Endodermal cell (in vitro differentiated cells): Measurements from ENCODE around the gene KPNA4. TPM values are rescaled to one million over a fixed set of nuclear protein-coding genes. Genes with fewer than 3 reads are reported as not detected.

Experiments
- DNase-seq: peaks from one replicate; pipeline ENCODE4 v3.0.0-alpha.2; 2017
- H3K27ac ChIP-seq: 2 replicates; pipeline ENCODE4 v1.5.1; 2013; ENCODE audit warnings: mild to moderate bottlenecking, low read depth, low read length, moderate library complexity
- H3K27me3 ChIP-seq: 2 replicates; pipeline ENCODE4 v1.6.1; 2013; ENCODE audit warnings: mild to moderate bottlenecking, low read length, moderate library complexity; ENCODE audit not compliant: insufficient read depth, control insufficient read depth, poor library complexity, severe bottlenecking
- H3K36me3 ChIP-seq: 2 replicates; pipeline ENCODE4 v1.7.0; 2013; ENCODE audit warnings: mild to moderate bottlenecking, low read length, moderate library complexity; ENCODE audit not compliant: control insufficient read depth, insufficient read depth
- H3K4me1 ChIP-seq: one replicate; pipeline ENCODE4 v1.7.0; 2013; ENCODE audit warnings: low read length; ENCODE audit not compliant: control insufficient read depth, insufficient read depth
- H3K4me3 ChIP-seq: 2 replicates; pipeline ENCODE4 v1.5.1; 2013; ENCODE audit warnings: mild to moderate bottlenecking, low read length, moderate library complexity
- H3K9ac ChIP-seq: 2 replicates; pipeline ENCODE4 v1.6.1; 2013; ENCODE audit warnings: mild to moderate bottlenecking, low read length, moderate library complexity; ENCODE audit not compliant: poor library complexity, severe bottlenecking; ENCODE audit errors: extremely low read depth
- H3K9me3 ChIP-seq: 2 replicates; pipeline ENCODE4 v1.6.1; 2013; ENCODE audit warnings: mild to moderate bottlenecking, low read length, moderate library complexity; ENCODE audit not compliant: control insufficient read depth
- H3K27ac Mint-ChIP-seq: 2 replicates; pipeline ENCODE4 v1.8.0; 2020; ENCODE audit warnings: mixed read lengths
- H3K27me3 Mint-ChIP-seq: 2 replicates; pipeline ENCODE4 v1.8.0; 2021; ENCODE audit warnings: mild to moderate bottlenecking, mixed read lengths; ENCODE audit not compliant: insufficient read depth
- H3K36me3 Mint-ChIP-seq: 2 replicates; pipeline ENCODE4 v1.8.0; 2020; ENCODE audit warnings: low read depth, mixed read lengths
- H3K4me1 Mint-ChIP-seq: 2 replicates; pipeline ENCODE4 v1.8.0; 2020; ENCODE audit warnings: mixed read lengths
- H3K4me3 Mint-ChIP-seq: 2 replicates; pipeline ENCODE4 v1.8.0; 2020; ENCODE audit warnings: mild to moderate bottlenecking, moderate library complexity, mixed read lengths
- H3K9me3 Mint-ChIP-seq: 2 replicates; pipeline ENCODE4 v1.8.0; 2020; ENCODE audit warnings: mild to moderate bottlenecking, mixed read lengths
- WGBS, 2 experiments: methylation state at CpG; one replicate each; pipeline versions ENCODE4 v1.1.5 to v1.1.7; 2013; ENCODE audit warnings: missing lambda C conversion rate in 2 of 2, mixed read lengths in 1 of 2; ENCODE audit not compliant: insufficient coverage in 1 of 2, insufficient read length in 1 of 2; 5-methylcytosine and 5-hydroxymethylcytosine counted together
- total RNA-seq, 2 donors: library from RNA; stranded (reverse); fragmentation: NEBNext Ultra II Directional in 1 of 2; extraction: Animal tissue kit (Norgen Biotek cat#: 25700) in 1 of 2; gene quantifications; 2 replicates in 1 of 2; 3 replicates in 1 of 2; pipeline ENCODE4 v1.2.1, GENCODE V29; 2021
- TF ChIP-seq, protein P1 (sequence below): fragments of 200-600 bp; sonication (generic); conservative IDR thresholded peaks from 2 replicates; pipeline ENCODE4 v1.5.0; 2021; ENCODE audit warnings: antibody characterized with exemption, mild to moderate bottlenecking

KPNA4 gene
- total RNA-seq, 2 donors from 2014 or later, result 65.2 to 73.0 TPM

GRCh38 chr3:160490166-160490565 lies 75.2 kb downstream of the KPNA4 start:
- H3K27ac Mint-ChIP-seq, result no peak overlapping the region
- no peaks in the 10 kb centered on the region for H3K27me3 Mint-ChIP-seq
- DNase-seq, result no peak
- no peak overlapping the region for H3K9ac ChIP-seq
- H3K9me3 ChIP-seq, result peaks cover 8% of the 10 kb centered on the region
- TF ChIP-seq, protein P1, sequence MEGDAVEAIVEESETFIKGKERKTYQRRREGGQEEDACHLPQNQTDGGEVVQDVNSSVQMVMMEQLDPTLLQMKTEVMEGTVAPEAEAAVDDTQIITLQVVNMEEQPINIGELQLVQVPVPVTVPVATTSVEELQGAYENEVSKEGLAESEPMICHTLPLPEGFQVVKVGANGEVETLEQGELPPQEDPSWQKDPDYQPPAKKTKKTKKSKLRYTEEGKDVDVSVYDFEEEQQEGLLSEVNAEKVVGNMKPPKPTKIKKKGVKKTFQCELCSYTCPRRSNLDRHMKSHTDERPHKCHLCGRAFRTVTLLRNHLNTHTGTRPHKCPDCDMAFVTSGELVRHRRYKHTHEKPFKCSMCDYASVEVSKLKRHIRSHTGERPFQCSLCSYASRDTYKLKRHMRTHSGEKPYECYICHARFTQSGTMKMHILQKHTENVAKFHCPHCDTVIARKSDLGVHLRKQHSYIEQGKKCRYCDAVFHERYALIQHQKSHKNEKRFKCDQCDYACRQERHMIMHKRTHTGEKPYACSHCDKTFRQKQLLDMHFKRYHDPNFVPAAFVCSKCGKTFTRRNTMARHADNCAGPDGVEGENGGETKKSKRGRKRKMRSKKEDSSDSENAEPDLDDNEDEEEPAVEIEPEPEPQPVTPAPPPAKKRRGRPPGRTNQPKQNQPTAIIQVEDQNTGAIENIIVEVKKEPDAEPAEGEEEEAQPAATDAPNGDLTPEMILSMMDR, result no peak
- no peaks in the 10 kb centered on the region for H3K27me3 ChIP-seq
- no peak overlapping the region for H3K4me3 Mint-ChIP-seq
- H3K4me1 Mint-ChIP-seq, result peaks cover 3% of the 10 kb centered on the region
- H3K4me1 ChIP-seq, result peaks cover 4% of the 10 kb centered on the region
- no peak overlapping the region for H3K27ac ChIP-seq
- no peak overlapping the region for H3K4me3 ChIP-seq
- no peaks in the 10 kb centered on the region for H3K9me3 Mint-ChIP-seq
- H3K36me3 Mint-ChIP-seq, result peaks cover 3% of the 10 kb centered on the region
- H3K36me3 ChIP-seq, result no peaks in the 10 kb centered on the region

DNA sequence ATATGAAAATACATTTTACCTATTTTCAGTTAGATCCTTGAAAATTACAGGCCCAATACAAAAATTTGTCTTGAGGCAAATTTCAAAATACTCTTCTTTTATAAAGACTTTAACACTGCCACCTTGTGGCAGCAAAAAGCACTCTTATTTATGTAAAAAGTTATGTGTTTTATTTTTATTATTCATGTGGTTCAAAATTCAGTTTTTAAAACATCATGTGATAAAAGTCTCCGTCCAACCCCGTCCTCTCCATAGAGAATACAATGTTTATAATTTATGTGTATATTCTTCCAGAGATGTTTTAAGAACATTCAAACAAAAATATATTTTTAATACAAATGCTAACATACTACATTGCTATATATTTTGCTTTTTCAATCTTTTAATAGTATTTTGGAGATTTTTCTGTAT lies 78.9 kb downstream of the KPNA4 start:
- Histone ChIP-seq H3K9ac (no peak overlapping the region), H3K27ac (no peak overlapping the region), H3K27me3 (no peaks in the 10 kb centered on the region), H3K9me3 (peaks cover 8% of the 10 kb centered on the region), H3K4me3 (no peak overlapping the region), H3K36me3 (no peaks in the 10 kb centered on the region), H3K4me1 (peaks cover 4% of the 10 kb centered on the region)
- H3K9me3 Mint-ChIP-seq, result no peaks in the 10 kb centered on the region
- H3K27ac Mint-ChIP-seq, result no peak overlapping the region
- no peak for DNase-seq
- no peaks in the 10 kb centered on the region for H3K27me3 Mint-ChIP-seq
- no peaks in the 10 kb centered on the region for H3K36me3 Mint-ChIP-seq
- WGBS, 2 experiments, result no CpG with 5 or more reads among the region's 2 CpGs
- no peak overlapping the region for H3K4me3 Mint-ChIP-seq
- H3K4me1 Mint-ChIP-seq, result no peaks in the 10 kb centered on the region
- TF ChIP-seq, protein P1, result peak; percentile 90

GRCh38 chr3:160482796-160483195 lies 82.6 kb downstream of the KPNA4 start:
- no peak overlapping the region for H3K4me3 Mint-ChIP-seq
- Histone ChIP-seq H3K4me3 (no peak overlapping the region), H3K27ac (no peak overlapping the region), H3K9me3 (no peaks in the 10 kb centered on the region), H3K27me3 (no peaks in the 10 kb centered on the region), H3K4me1 (peaks cover 4% of the 10 kb centered on the region), H3K36me3 (no peaks in the 10 kb centered on the region), H3K9ac (no peak overlapping the region)
- H3K36me3 Mint-ChIP-seq, result no peaks in the 10 kb centered on the region
- WGBS, 2 experiments, result 80 to 89% methylated on average over 1 to 3 of the region's 3 CpGs
- no peak overlapping the region for H3K27ac Mint-ChIP-seq
- DNase-seq, result no peak
- TF ChIP-seq, protein P1, result no peak
- H3K4me1 Mint-ChIP-seq, result peaks cover 5% of the 10 kb centered on the region
- H3K9me3 Mint-ChIP-seq, result no peaks in the 10 kb centered on the region
- no peaks in the 10 kb centered on the region for H3K27me3 Mint-ChIP-seq
